C1 segment of cervical spinal cord (tissue), 14 donors: ENCODE data around the gene CEACAM8.
"Not testable (repeated sequence)": the region's sequence is repeated elsewhere in the genome, so short reads cannot be mapped to it uniquely, and the experiment has no call there.

Source experiments
- DNase-seq, 14 donors: peaks; one replicate each; lab custom pipeline; 2025; lab: John Stamatoyannopoulos, UW

CEACAM8 gene

GRCh38 chr19:42544146-42544545, 50.6 kb downstream of the CEACAM8 start:
- no peak for DNase-seq

GRCh38 chr19:42542791-42543190, 51.9 kb downstream of the CEACAM8 start:
- DNase-seq: no peak

GRCh38 chr19:42540071-42540553, 54.6 kb downstream of the CEACAM8 start:
- peak in 1 of 14 donors; percentile 13 for DNase-seq

DNA sequence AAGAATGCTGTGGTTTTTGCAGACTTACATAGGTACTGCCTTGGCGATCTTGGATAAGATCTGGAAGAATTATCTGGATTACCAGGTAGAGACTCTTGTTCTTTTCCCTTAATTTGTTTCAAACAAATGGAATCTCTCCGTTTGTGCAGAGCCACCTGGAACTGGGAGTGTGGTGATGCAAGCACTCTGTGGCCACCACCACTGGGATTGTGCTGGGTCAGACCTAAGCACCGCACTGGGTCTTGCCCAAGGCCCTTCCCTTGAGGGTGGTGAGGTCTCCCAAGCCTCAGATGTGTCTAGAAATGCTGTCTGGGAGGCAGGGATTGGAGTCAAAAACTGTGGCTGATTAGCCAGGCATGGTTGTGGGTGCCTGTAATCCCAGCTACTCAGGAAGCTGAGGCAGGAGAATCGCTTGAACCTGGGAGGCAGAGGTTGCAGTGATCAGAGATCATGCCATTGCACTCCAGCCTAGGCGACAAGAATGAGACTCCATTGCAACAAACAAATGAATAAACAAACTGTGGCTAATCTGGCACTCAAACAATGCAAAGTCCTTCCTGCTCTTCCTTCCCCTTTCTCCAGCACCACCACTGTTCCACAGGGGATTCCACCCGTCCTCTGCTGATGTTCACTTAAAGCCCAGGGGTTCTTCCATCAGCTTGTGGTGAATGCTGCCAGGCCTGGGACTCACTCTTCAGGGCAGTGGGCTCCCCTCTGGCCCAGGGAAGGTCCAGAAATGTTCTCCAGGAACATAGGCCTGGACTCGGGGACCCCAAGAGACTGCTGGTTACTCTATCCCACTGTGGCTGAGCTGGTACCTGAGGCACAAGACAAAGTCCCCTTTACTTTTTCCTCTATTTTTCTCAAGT, 55.6 kb downstream of the CEACAM8 start:
- DNase-seq: no peak

GRCh38 chr19:42535276-42535675, 59.4 kb downstream of the CEACAM8 start:
- not testable (repeated sequence) for DNase-seq

- DNase-seq: no peak
Measured at GRCh38 chr19:42534391-42534790, 60.3 kb downstream of the CEACAM8 start.

GRCh38 chr19:42532891-42533290, 61.8 kb downstream of the CEACAM8 start:
- peak in 6 of 14 donors; percentile 16 to 58 (median 33) for DNase-seq

DNA sequence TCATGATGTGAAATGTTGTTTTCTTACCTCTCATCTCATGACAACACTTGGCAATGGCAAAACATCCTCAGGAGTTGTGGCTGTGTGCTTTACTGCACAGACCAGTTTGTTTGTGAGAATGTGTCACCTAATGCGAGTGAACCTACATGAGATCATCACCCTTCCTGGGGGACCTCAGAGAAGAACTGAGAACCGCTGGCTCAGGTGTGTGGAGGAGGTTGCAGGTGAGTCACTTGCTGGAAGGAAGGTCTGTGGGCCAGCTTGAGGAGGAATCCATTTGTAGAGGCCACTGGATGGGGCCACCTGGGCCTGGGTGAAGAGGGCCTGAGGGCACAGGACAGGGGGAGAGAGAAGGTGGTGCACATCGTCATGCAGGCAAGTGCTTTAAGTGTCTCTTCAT, 63.4 kb downstream of the CEACAM8 start:
- DNase-seq: no peak
